Measurements from ENCODE around the gene SLC19A1.

The SLC19A1 gene

GRCh38 chr21:45461806-45462341 is 80.4 kb downstream of the SLC19A1 start:
- DNase-seq = no peak

GRCh38 chr21:45461369-45461750 is 80.9 kb downstream of the SLC19A1 start:
- DNase-seq = no peak

GRCh38 chr21:45460611-45461368 is 81.5 kb downstream of the SLC19A1 start:
- DNase-seq = no peak

- DNase-seq = no peak
Measured at GRCh38 chr21:45460011-45460565, 82.2 kb downstream of the SLC19A1 start.

GRCh38 chr21:45459171-45460010 is 82.8 kb downstream of the SLC19A1 start:
- DNase-seq = no peak

- DNase-seq = no peak
Measured at GRCh38 chr21:45458281-45459170, 83.7 kb downstream of the SLC19A1 start.

DNA sequence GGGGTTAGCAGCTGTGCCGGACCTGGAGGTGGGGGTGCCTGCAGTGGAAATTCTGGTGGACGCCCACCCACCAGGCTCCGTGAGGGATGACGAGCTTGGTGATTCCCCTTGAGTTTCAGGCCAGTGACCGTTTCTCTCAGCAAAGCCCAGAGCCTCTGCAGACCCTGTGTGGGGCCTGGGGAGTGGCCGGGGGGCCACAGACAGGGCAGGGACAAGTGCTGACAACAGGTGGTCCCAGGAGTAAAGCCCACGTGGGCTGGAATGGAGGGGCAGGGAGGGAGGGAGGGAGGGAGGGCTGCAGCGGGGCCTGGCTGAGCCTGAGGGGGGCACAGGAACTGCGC is 84.4 kb downstream of the SLC19A1 start:
- no peak for DNase-seq

GRCh38 chr21:45457161-45457831 is 84.9 kb downstream of the SLC19A1 start:
- no peak for DNase-seq

DNA sequence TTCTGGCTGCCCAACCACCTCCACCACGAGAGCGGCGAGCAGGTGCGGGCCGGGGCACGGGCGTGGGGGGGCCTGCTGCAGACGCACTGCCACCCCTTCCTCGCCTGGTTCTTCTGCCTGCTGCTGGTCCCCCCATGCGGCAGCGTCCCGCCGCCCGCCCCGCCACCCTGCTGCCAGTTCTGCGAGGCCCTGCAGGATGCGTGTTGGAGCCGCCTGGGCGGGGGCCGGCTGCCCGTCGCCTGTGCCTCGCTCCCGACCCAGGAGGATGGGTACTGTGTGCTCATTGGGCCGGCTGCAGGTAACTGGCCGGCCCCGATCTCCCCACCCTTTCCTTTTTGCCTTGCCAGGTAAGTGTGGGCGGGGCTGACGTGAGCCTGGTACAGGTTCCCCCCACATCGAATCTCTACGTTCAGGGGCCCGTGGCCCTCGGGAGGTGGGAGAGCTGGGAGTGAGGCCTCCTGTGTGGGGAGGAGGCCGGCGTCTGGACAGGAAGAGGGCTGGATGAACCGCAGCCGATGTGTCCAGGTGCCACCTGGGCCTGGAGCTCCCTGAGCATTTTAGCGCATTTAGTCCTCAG is 85.6 kb downstream of the SLC19A1 start:
- DNase-seq = no peak

GRCh38 chr21:45455674-45456583 is 86.3 kb downstream of the SLC19A1 start:
- no peak for DNase-seq

DNA sequence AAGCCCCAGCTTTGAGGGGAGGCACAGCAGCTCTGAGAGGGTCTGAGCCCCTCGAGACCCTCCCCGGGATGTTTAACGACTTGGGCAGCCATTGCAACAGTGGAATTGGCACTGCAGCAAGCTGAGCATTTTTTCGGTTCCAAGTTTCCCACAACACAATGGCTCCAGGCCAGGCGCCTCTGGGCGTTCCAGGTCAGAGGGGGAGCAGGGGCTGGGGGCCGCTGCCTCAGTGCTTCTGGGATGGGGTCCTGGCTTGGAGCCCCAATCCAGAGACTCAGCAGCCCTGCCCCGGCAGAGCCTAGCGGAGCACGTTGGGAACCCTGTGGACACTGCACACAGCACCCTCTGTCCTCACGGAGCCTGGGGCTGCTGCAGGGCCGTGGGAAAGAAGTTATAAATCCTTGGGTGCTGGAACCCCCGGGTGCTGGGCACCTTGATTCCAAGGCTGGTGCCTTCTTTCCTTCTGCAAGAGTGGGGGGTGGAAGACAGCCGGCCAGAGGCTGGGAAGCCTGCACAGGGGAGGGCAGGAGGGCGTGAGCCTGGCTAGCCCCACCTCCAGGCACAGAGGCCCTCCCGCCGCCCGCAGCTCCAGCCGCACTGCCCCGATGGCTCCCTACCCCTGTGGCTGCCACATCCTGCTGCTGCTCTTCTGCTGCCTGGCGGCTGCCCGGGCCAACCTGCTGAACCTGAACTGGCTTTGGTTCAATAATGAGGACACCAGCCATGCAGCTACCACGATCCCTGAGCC is 87.1 kb downstream of the SLC19A1 start:
- DNase-seq = no peak

GRCh38 chr21:45454060-45454925 is 87.9 kb downstream of the SLC19A1 start:
- no peak for DNase-seq

GRCh38 chr21:45453308-45453950 is 88.8 kb downstream of the SLC19A1 start:
- no peak for DNase-seq

- DNase-seq = no peak
Measured at GRCh38 chr21:45452696-45453307, 89.4 kb downstream of the SLC19A1 start.

- DNase-seq = no peak
Measured at GRCh38 chr21:45451771-45452182, 90.5 kb downstream of the SLC19A1 start.

DNA sequence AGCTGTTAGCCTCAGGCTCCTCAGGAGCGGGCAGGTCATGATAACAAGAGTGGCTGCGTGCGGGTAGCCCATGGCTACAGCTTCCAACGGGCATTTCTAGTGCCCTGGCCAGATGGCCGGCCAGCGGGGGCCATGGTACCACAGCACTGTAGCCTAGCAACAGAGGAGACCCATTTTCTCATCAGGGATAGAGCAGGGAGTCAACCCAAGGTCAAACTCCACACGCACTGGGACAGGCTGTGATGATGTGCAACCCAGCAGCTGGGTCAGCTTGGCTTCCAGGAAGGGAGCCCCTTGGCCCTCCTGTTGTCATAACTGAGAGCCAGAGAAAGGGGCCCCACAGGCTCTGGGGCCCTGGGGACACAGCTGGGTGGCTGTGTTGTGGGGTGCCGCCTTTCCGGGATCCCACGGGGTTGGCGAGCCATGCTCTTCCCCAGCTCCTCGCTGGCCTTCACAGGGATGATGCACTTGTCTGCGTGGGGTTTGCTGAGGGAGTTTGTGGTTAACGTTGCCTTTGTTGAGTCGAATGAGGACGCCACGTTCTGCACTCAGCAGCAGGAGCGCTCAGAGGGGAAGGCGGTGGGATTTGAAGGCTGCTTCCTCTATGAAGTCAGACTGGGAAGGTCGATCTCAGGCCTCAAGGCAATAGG is 91.0 kb downstream of the SLC19A1 start:
- DNase-seq = no peak

DNA sequence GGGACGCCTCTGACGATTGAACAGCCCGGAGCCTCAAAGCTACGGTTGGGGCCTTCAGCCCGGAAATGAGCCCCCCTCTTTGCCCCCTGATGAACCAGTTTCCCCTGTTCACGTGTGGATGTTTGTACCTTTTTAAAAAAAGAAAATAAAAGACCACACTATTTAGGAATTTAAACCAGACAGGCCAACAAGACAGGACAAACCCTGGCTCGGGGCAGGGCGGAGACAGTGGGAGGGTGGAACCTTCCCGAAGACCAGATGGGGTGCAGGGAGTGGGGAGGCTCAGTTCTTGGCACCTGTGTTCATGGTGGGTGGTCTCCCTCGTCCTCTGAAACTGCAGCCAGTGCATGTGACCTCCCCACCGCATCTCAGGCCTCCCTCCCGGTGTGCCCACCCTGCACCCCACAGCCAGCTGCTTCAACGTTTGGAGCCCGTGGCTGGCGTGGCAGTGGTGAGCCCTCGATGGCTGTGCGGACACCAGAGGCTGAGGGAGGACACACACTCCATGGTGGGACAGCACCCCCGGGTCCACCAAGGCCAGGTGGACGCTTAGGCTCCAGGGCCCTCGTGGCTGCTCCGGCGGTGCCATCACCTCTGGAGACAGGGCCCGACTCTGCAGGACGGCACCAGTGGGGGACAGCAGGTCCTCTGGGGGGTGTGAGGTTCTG is 91.7 kb downstream of the SLC19A1 start:
- DNase-seq = no peak
